Astrocyte (in vitro differentiated cells and primary cell): ENCODE results near the gene NT5DC3.

ENCODE experiments used
- CTCF ChIP-seq: IDR thresholded peaks from 2 replicates; pipeline ENCODE4 v1.5.1; 2011; ENCODE audit warnings: low read depth, mild to moderate bottlenecking, inconsistent platforms, low read length, moderate library complexity; ENCODE audit not compliant: insufficient read depth
- EZH2 ChIP-seq: IDR thresholded peaks from 2 replicates; pipeline ENCODE4 v1.6.1; 2012; ENCODE audit warnings: mild to moderate bottlenecking, low read length, inconsistent platforms; ENCODE audit not compliant: insufficient read depth

- TF ChIP-seq CTCF (no peak), EZH2 (no peak)
These were observed 49.6 kb downstream of the NT5DC3 start for GRCh38 chr12:103791350-103791920.
